Fibroblast of mammary gland (primary cell): Measurements from ENCODE around the gene ZNF679.
"Not testable (repeated sequence)": the region's sequence is repeated elsewhere in the genome, so short reads cannot be mapped to it uniquely, and the experiment has no call there.

Source experiments
- DNase-seq: peaks from one replicate; pipeline ENCODE4 v3.0.0-alpha.2; 2010; ENCODE audit warnings: low read depth
- H3K4me3 ChIP-seq: 2 replicates; pipeline ENCODE4 v1.5.1; 2011; ENCODE audit warnings: low read depth, mild to moderate bottlenecking, low read length, moderate library complexity; ENCODE audit not compliant: control insufficient read depth
- TF ChIP-seq, protein P1 (sequence below): conservative IDR thresholded peaks from 2 replicates; pipeline ENCODE4 v1.5.1; 2011; ENCODE audit warnings: low read depth, low read length, inconsistent platforms; ENCODE audit not compliant: control insufficient read depth, insufficient read depth

ZNF679 gene

DNA sequence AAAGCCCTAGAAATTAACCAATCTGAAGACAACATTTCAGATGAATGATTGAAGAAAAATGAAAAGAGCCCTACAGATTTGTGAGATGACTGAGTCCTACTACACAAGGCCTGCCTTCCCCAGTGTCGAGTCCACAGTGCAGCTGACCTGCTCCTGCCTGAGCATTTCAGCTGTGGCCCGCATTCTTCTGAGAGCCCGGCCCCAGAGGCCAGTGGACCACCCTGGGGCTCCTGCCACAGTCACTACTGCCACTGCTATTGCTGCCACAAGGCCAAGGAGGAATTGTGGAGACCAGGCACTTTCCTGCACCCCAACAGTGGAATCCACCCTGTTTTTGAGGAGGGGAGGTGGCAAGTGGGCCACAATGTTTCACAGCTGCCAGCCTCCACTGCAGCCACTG is 40.9 kb upstream of the ZNF679 start:
- no peak for DNase-seq
- TF ChIP-seq, protein P1, sequence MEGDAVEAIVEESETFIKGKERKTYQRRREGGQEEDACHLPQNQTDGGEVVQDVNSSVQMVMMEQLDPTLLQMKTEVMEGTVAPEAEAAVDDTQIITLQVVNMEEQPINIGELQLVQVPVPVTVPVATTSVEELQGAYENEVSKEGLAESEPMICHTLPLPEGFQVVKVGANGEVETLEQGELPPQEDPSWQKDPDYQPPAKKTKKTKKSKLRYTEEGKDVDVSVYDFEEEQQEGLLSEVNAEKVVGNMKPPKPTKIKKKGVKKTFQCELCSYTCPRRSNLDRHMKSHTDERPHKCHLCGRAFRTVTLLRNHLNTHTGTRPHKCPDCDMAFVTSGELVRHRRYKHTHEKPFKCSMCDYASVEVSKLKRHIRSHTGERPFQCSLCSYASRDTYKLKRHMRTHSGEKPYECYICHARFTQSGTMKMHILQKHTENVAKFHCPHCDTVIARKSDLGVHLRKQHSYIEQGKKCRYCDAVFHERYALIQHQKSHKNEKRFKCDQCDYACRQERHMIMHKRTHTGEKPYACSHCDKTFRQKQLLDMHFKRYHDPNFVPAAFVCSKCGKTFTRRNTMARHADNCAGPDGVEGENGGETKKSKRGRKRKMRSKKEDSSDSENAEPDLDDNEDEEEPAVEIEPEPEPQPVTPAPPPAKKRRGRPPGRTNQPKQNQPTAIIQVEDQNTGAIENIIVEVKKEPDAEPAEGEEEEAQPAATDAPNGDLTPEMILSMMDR: no peak
- H3K4me3 ChIP-seq: no peak overlapping the region

DNA sequence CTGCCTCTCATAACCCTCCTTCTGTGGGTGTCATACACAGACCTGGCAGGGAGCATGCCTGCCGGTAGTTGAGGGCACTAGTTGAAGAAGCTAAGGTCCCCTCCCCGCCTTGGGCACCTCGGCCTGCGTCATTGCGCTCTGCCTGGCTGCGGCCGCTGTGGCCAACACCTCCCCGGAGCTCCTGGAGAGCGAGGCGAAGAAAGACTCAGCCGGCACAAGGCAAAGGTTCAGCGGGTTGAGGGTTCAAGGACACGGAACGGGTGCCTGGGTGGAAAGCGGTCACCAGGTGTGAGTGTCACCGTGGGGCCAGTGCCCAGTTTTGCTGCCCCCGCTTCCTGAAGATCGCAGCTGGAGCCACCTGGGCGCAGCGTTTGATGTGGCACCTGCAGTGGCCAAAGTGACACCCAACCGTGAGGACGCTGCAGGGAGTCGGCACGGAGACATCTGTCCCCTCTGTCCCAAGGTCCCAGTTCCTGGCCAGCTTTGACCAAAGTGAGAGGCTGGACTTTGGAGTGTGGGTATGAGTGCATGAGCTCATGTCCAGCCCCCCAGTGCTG is 36.0 kb upstream of the ZNF679 start:
- TF ChIP-seq, protein P1: no peak
- DNase-seq: no peak
- H3K4me3 ChIP-seq: no peak overlapping the region

DNA sequence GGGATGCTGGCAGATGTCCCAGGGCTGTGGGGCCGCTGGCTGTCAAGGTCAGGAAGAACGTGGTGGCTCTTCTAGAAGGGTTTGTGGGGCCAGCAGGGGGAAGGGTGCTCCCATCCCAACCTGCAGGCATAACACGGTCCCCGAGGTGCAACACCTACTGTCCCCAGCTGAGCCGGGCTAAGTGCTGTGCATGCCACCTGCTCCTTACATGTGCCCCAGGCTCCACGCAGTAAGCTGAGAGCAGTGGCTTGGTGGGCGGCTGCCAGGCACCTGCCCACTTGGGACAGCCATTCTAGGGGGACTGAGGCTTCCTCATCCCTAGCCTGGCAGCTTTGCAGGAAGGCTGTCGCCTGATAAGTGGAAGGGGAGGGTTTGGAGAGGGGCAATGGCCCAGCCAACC is 35.5 kb upstream of the ZNF679 start:
- TF ChIP-seq, protein P1: no peak
- H3K4me3 ChIP-seq: no peak overlapping the region
- DNase-seq: no peak

DNA sequence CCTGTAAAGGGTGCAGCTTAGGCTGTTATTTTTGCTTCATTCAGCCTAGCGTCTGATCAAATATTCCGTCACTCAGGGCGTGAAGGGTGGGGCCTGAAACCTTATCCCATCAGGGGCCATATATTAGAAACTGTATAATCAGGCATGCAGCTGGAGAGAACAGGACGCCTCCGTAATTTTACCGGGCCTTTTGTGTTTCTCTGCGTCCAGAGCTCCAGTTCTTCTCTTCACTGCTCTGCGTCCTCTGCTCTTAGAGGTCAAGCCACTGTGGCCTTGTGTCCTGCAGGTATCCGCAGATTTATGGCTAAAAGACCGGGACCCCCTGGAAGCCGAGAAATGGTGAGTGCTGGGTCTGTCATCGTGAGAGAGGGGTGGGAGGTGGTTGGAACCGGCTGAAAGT is 21.4 kb upstream of the ZNF679 start, which contains the start of gene ZNF735:
TSS of gene ZNF735 (plus strand) at position 301 of the 400 bp plus-strand sequence. CDS start at position 301, 0 bp downstream.
- no peak within 1 kb of the TSS for H3K4me3 ChIP-seq
- TF ChIP-seq, protein P1: no peak
- no peak for DNase-seq

DNA sequence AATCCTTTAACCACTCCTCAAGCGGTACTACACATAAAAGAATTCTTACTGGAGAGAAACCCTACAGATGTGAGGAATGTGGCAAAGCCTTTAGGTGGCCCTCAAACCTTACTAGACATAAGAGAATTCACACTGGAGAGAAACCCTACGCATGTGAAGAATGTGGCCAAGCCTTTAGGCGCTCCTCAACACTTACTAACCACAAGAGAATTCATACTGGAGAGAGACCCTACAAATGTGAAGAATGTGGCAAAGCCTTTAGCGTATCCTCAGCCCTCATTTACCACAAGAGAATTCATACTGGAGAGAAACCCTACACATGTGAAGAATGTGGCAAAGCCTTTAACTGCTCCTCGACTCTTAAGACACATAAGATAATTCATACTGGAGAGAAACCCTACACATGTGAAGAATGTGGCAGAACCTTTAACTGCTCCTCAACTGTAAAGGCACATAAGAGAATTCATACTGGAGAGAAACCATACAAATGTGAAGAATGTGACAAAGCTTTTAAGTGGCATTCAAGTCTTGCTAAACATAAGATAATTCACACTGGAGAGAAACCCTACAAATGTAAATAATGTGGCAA is 8.5 kb upstream of the ZNF679 start:
- H3K4me3 ChIP-seq, DNase-seq: not testable (repeated sequence)

DNA sequence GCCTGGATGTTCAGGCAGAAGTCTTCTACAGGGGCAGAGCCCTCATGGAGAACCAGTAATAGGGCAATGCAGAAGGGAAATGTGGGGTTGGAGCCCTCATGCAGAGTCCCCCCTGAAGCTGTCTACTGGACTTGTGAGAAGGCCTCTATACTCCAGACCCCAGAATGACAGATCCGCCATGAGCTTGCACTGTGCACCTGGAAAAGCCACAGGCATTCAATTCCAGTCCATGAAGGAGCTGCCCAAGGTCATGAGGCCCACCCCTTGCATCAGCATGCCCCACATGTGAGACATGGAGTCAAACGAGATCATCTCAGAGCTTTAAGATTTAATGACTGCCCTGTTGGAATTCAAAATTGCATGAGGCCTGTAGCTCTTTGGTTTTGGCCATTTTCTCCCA is 4.9 kb upstream of the ZNF679 start:
- DNase-seq: no peak
- TF ChIP-seq, protein P1: no peak
- H3K4me3 ChIP-seq: no peak overlapping the region

DNA sequence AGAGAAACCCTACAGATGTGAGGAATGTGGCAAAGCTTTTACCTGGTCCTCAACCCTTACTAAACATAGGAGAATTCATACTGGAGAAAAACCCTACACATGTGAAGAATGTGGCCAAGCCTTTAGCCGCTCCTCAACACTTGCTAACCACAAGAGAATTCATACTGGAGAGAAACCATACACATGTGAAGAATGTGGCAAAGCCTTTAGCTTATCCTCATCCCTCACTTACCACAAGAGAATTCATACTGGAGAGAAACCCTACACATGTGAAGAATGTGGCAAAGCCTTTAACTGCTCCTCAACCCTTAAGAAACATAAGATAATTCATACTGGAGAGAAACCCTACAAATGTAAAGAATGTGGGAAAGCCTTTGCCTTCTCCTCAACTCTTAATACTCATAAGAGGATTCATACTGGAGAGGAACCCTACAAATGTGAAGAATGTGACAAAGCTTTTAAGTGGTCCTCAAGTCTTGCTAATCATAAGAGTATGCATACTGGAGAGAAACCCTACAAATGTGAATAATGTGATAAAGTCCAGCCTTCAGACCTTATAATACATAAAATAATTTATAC is 38.2 kb downstream of the ZNF679 start:
- TF ChIP-seq, protein P1: no peak
- DNase-seq: no peak
- H3K4me3 ChIP-seq: no peak overlapping the region
